Heart left ventricle (tissue), 16 donors: Measurements from ENCODE around the gene NSMF. TPM values are rescaled to one million over a fixed set of nuclear protein-coding genes. Genes with fewer than 3 reads are reported as not detected.

ENCODE experiments used
- ATAC-seq, 4 donors: fragments of 200-7000 bp; cut with Tn5 transposase; one replicate each; pipeline ENCODE4 v1.9.1; 2020 to 2022; ENCODE audit warnings: moderate library complexity in 4 of 4, mild to moderate bottlenecking in 3 of 4, moderate number of reproducible peaks in 1 of 4
- DNase-seq, 5 donors: peaks; one replicate each; pipeline ENCODE4 v3.0.0-alpha.2; 2020
- H3K27ac ChIP-seq, 12 donors: fragments of 200-600 bp; sonication (generic) in 4 of 12; one replicate each; pipeline versions ENCODE4 v1.5.0 to v1.8.0; 2016 to 2022; ENCODE audit warnings: mild to moderate bottlenecking in 2 of 12
- H3K27me3 ChIP-seq, 9 donors: fragments of 200-600 bp; sonication (generic) in 2 of 9; one replicate each; pipeline versions ENCODE4 v1.5.1 to v1.8.0; 2016 to 2022; ENCODE audit warnings: mild to moderate bottlenecking in 3 of 9
- H3K36me3 ChIP-seq, 9 donors: fragments of 200-600 bp; sonication (generic) in 2 of 9; one replicate each; pipeline versions ENCODE4 v1.5.0 to v1.8.0; 2018 to 2022; ENCODE audit warnings: mild to moderate bottlenecking in 2 of 9
- H3K4me1 ChIP-seq, 12 donors: fragments of 200-600 bp; sonication (generic) in 4 of 12; one replicate each; pipeline versions ENCODE4 v1.5.0 to v1.8.0; 2016 to 2022; ENCODE audit warnings: mild to moderate bottlenecking in 3 of 12
- H3K4me3 ChIP-seq, 12 donors: fragments of 200-600 bp; sonication (generic) in 4 of 12; one replicate each; pipeline versions ENCODE4 v1.5.0 to v1.8.0; 2017 to 2022; ENCODE audit warnings: mild to moderate bottlenecking in 9 of 12, moderate library complexity in 4 of 12
- H3K9me3 ChIP-seq, 12 donors: fragments of 200-600 bp; sonication (generic) in 4 of 12; one replicate each; pipeline versions ENCODE4 v1.5.0 to v1.8.0; 2016 to 2022; ENCODE audit warnings: mild to moderate bottlenecking in 1 of 12
- CTCF ChIP-seq, 12 donors: fragments of 200-600 bp; sonication (generic) in 4 of 12; IDR thresholded peaks; one replicate each; pipeline versions ENCODE4 v1.5.0 to v1.8.0; 2018 to 2022; ENCODE audit warnings: antibody characterized with exemption in 12 of 12, mild to moderate bottlenecking in 5 of 12
- POLR2A ChIP-seq, 2 donors: fragments of 450-650 bp; IDR thresholded peaks; one replicate each; pipeline ENCODE4 v1.6.1; 2017; ENCODE audit warnings: antibody characterized with exemption in 2 of 2, mild to moderate bottlenecking in 2 of 2, moderate library complexity in 2 of 2
- WGBS, 4 donors: extraction: QIAGEN DNeasy Blood & Tissue Kit in 2 of 4; methylation state at CpG; one replicate each; pipeline versions ENCODE4 v1.1.5 to v1.1.7; 2013 to 2018; 5-methylcytosine and 5-hydroxymethylcytosine counted together
- intact Hi-C, 10 donors: fragments of 100-400 bp; cut with DNase I; formaldehyde crosslinking; loops; one replicate each; pipeline versions ENCODE4 v1.11.1 to v1.14.2; 2022
- polyA plus RNA-seq, 2 donors: library from polyadenylated mRNA; stranded (reverse); fragments of 200-250 nt; gene quantifications; one replicate each; pipeline ENCODE4 v1.2.3, GENCODE V29; 2013
- total RNA-seq, 9 donors: library from RNA; depleted of rRNA in 2 of 9; stranded (reverse); fragments of >200 nt in 2 of 9; fragmentation: NEBNext Ultra II Directional in 3 of 9; extraction: Animal tissue kit (Norgen Biotek cat#: 25700) in 3 of 9; gene quantifications; one replicate each; pipeline versions ENCODE4 v1.1.0 to v1.2.4, GENCODE V29; 2016 to 2023
- donor health status: ischemic (EF 13 %, LVEDD 7.1; RV severe dilation, severe dysfunction).
- donor health status: healthy with polysubstance abuse.
- donor health status: DM: no; HTN: yes; CAD: no.
- donor health status: DM: no; HTN: no; CAD: no.
- donor health status: ischemic (EF 25% LVEDD 6.9; RV normal size, moderate dysfunction).
- donor health status: ischemic (EF 25% LVEDD 5.7; RV mildly dilated, moderate dysfunction).
- donor health status: healthy.
- donor health status: DM: yes; HTN: yes; CAD: no.
- donor health status: ischemic (EF 35%, LVEDD 5.7; RV mildly dilated, moderate dysfunction).
- donor health status: nonischemic (EF 11% LVEDD 7.7; RV severe dilation, severe dysfunction).
- donor health status: DM: yes; HTN: yes; CAD: no.
- donor health status: PGD.
- donor health status: ischemic (EF 29% LVEDD 5.4; RV normal size, mild dysfunction).
- donor health status: nonischemic (EF 23%, LVEDD 6.1; RV moderate dilation, normal function).

NSMF gene
- total and polyA plus RNA-seq, 11 donors = 7.5 to 22.1 (median 13.4) TPM

DNA sequence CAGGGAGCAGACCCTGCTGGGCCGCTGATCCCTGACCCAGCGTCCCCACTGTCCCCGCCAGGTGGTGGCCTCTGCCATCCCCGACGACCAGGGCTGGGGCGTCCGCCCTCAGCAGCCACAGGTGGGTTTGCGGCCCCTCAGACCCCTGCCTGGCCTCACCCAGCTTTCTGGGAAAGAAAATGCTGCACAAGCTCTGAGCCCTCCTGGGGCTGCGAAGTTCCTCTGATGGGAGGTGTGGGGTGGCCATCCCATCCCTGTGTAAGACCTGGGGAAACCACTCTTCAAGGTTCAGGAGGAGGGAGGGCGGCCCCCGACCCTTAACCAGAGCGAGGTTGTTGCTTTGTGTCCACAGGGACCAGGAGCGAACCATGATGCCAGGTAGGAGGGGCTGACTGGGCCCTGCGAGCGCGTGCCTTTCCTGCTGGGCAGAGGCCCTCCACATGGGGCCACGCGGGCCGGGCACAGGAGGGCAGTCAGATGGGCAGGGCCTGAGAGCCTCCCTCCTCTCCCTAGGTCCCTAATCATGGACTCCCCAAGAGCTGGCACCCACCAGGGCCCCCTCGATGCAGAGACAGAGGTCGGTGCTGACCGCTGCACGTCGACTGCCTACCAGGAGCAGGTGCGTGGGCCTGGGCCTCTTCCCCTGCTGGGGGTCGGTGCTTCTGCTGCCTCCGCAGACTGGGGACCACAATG, 28.3 kb downstream of the NSMF start:
- no peak for ATAC-seq
- intact Hi-C loops = no loop called here
- H3K9me3 ChIP-seq = no peaks in the 10 kb centered on the region
- no peaks in the 10 kb centered on the region for H3K36me3 ChIP-seq
- H3K4me1 ChIP-seq = peaks cover 0 to 2% (median 0%) of the 10 kb centered on the region in 12 donors
- no peak overlapping the region for H3K4me3 ChIP-seq
- no peak overlapping the region for H3K27ac ChIP-seq
- WGBS, 4 donors = 85 to 89% (median 85%) methylated on average over 17 to 27 of the region's 27 CpGs
- no peak for TF ChIP-seq CTCF (IDR thresholded peaks at IDR 0.05)
- no peak for TF ChIP-seq POLR2A (IDR thresholded peaks at IDR 0.05)
- no peaks in the 10 kb centered on the region for H3K27me3 ChIP-seq
- peak in 2 of 5 donors; percentile 24 to 44 for DNase-seq

GRCh38 chr9:137429974-137430722, 29.0 kb downstream of the NSMF start:
- Histone ChIP-seq H3K36me3 (no peaks in the 10 kb centered on the region), H3K4me3 (no peak overlapping the region), H3K9me3 (no peaks in the 10 kb centered on the region), H3K27me3 (no peaks in the 10 kb centered on the region), H3K4me1 (peaks cover 0 to 9% (median 4%) of the 10 kb centered on the region in 12 donors), H3K27ac (no peak overlapping the region)
- 58 to 68% (median 66%) methylated on average over 20 to 34 of the region's 34 CpGs for WGBS, 4 donors
- no peak for TF ChIP-seq CTCF (IDR thresholded peaks at IDR 0.05)
- intact Hi-C loops = loop anchor here in 3 of 10 donors (10.0 kb wide), 2 partner anchors 95 to 305 kb away; no protein-coding TSS in a partner anchor
- ATAC-seq (no peak), DNase-seq (peak in 2 of 5 donors; percentile 25 to 40)

DNA sequence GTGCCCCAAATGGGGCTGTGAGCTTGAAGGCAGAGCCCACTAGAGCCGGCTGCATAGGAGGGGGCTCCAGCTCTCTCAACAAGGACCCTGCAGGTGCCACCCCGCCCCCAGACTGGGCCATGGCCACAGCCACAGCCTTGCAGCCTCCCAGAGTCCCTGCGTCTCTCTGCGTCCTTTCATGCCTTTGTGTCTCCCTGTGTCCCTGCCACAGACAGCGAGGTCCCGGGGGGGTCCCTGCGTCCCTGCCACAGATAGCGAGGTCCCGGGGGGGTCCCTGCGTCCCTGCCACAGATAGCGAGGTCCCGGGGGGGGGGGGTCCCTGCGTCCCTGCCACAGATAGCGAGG, 29.6 kb downstream of the NSMF start:
- Histone ChIP-seq H3K27me3 (no peaks in the 10 kb centered on the region), H3K4me3 (no peak overlapping the region), H3K9me3 (no peaks in the 10 kb centered on the region), H3K4me1 (peaks cover 0 to 13% (median 7%) of the 10 kb centered on the region in 12 donors), H3K36me3 (no peaks in the 10 kb centered on the region), H3K27ac (no peak overlapping the region)
- TF ChIP-seq CTCF (IDR thresholded peaks at IDR 0.05) (no peak), POLR2A (IDR thresholded peaks at IDR 0.05) (no peak)
- intact Hi-C loops = loop anchor here in 3 of 10 donors (10.0 kb wide), 2 partner anchors 95 to 305 kb away; no protein-coding TSS in a partner anchor
- DNase-seq = peak in 1 of 5 donors; percentile 35
- no peak for ATAC-seq
- 65 to 77% (median 71%) methylated on average over 3 to 14 of the region's 14 CpGs for WGBS, 4 donors

DNA sequence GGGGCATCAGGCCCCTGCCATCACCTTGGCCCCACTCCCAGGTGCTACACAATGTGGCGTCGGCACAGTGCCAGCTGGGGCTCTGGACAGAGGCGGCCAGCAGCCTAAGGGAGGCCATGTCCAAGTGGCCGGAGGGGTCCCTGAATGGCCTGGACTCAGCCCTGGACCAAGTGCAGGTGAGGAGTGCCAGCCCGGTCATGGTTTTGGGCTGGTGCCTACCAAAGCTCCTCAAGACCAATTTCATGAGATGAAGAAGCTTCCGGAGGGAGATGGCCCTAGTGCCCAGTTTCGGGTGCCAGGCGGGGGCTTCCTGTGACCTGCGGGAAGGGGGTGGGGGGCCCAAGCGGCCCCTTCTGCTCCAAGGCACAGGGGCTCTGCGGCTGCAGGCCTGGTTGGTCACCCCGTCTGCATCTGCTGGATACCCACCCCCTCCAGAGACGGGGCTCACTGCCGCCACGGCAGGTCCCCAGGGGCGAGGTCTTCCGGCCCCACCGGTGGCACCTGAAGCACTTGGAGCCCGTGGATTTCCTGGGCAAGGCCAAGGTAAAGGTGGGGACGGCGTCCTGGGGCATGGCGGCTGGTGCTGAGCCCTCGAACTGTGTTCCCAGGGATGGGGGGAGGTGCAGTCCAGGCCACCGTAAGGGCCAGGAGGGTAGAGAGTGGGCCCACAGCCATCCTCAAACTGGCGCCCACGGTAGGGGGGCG, 30.1 kb downstream of the NSMF start:
- Histone ChIP-seq H3K4me3 (no peak overlapping the region), H3K9me3 (no peaks in the 10 kb centered on the region), H3K27ac (no peak overlapping the region), H3K4me1 (peaks cover 0 to 18% (median 9%) of the 10 kb centered on the region in 12 donors), H3K36me3 (no peaks in the 10 kb centered on the region), H3K27me3 (no peaks in the 10 kb centered on the region)
- no peak for ATAC-seq
- DNase-seq = peak in 2 of 5 donors; percentile 26 to 51
- WGBS, 4 donors = 79 to 81% (median 80%) methylated on average over 20 to 27 of the region's 27 CpGs
- intact Hi-C loops = loop anchor here in 3 of 10 donors (10.0 kb wide), 2 partner anchors 96 to 304 kb away; no protein-coding TSS in a partner anchor
- no peak for TF ChIP-seq CTCF (IDR thresholded peaks at IDR 0.05)
